SK-N-SH (cell line): ENCODE measurements around the gene TGM3. TPM values are rescaled to one million over a fixed set of nuclear protein-coding genes. Genes with fewer than 3 reads are reported as not detected.

ENCODE experiments used
- CTCF ChIA-PET: fragments of 300-600, 350-600 bp; formaldehyde crosslinking; extraction: SDS; loops from one replicate; lab custom pipeline; 2021; lab: Yijun Ruan, JAX
- POLR2A ChIA-PET: fragments of 350-600 bp; sonication (Branson Sonifier 250); formaldehyde crosslinking; extraction: SDS; loops from one replicate; lab custom pipeline; 2020; ENCODE audit warnings: antibody characterized with exemption, inconsistent platforms; lab: Yijun Ruan, JAX
- DNase-seq: peaks from one replicate; pipeline ENCODE4 v3.0.0; 2012
- H2AFZ ChIP-seq: fragments of 200-600 bp; sonication (generic); 2 replicates; pipeline ENCODE4 v1.8.1; 2016; ENCODE audit warnings: antibody characterized with exemption, mild to moderate bottlenecking, low read depth
- H3F3A ChIP-seq: fragments of 200-600 bp; sonication (generic); replicated peaks from 2 replicates; pipeline ENCODE3; 2016; ENCODE audit warnings: antibody characterized with exemption, mild to moderate bottlenecking; ENCODE audit not compliant: insufficient read depth
- H3K27ac ChIP-seq, 2 experiments: fragments of 200-500 bp in 1 of 2; fragments of 200-600 bp in 1 of 2; sonication (Bioruptor generic) in 1 of 2; sonication (generic), shearing (Covaris generic) in 1 of 2; 2 replicates each; pipeline versions ENCODE4 v1.5.1 to v1.6.1; 2014 to 2016; ENCODE audit warnings: low read depth in 2 of 2, inconsistent platforms in 1 of 2, low read length in 1 of 2, mild to moderate bottlenecking in 1 of 2, mixed read lengths in 1 of 2
- H3K27me3 ChIP-seq: fragments of 200-600 bp; sonication (generic), shearing (Covaris generic); 2 replicates; pipeline ENCODE4 v1.6.1; 2016; ENCODE audit warnings: mixed run types; ENCODE audit not compliant: insufficient read depth
- H3K36me3 ChIP-seq, 2 experiments: fragments of 200-500 bp in 1 of 2; fragments of 200-600 bp in 1 of 2; sonication (Bioruptor generic) in 1 of 2; sonication (generic) in 1 of 2; replicated peaks in 1 of 2; 2 replicates each; pipeline versions ENCODE3 to v1.5.1; 2014 to 2016; ENCODE audit warnings: low read length in 1 of 2, mild to moderate bottlenecking in 1 of 2; ENCODE audit not compliant: insufficient read depth in 2 of 2, control insufficient read depth in 1 of 2
- H3K4me1 ChIP-seq, 2 experiments: fragments of 200-500 bp in 1 of 2; fragments of 200-600 bp in 1 of 2; sonication (Bioruptor generic) in 1 of 2; sonication (generic), shearing (Covaris generic) in 1 of 2; 2 replicates each; pipeline versions ENCODE4 v1.5.1 to v1.6.1; 2014 to 2016; ENCODE audit warnings: low read depth in 1 of 2, low read length in 1 of 2, mixed run types in 1 of 2; ENCODE audit not compliant: insufficient read depth in 2 of 2, control insufficient read depth in 1 of 2
- H3K4me2 ChIP-seq: fragments of 200-600 bp; sonication (generic), shearing (Covaris generic); 2 replicates; pipeline ENCODE4 v1.6.1; 2017; ENCODE audit warnings: mixed run types
- H3K4me3 ChIP-seq, 2 experiments: fragments of 200-500 bp in 1 of 2; fragments of 200-600 bp in 1 of 2; sonication (Bioruptor generic) in 1 of 2; sonication (generic), shearing (Covaris generic) in 1 of 2; 2 replicates each; pipeline versions ENCODE4 v1.5.1 to v1.8.1; 2014 to 2016; ENCODE audit warnings: low read depth in 2 of 2, inconsistent platforms in 1 of 2, low read length in 1 of 2, mild to moderate bottlenecking in 1 of 2, mixed read lengths in 1 of 2, moderate library complexity in 1 of 2
- H3K79me2 ChIP-seq: fragments of 200-600 bp; sonication (generic); 2 replicates; pipeline ENCODE4 v1.8.1; 2017; ENCODE audit warnings: mild to moderate bottlenecking; ENCODE audit not compliant: insufficient read depth
- H3K9ac ChIP-seq: fragments of 200-600 bp; sonication (generic); 2 replicates; pipeline ENCODE4 v1.6.1; 2017; ENCODE audit warnings: mixed run types
- H3K9me2 ChIP-seq: fragments of 200-600 bp; sonication (generic); 2 replicates; pipeline ENCODE4 v1.6.1; 2017; ENCODE audit warnings: mixed run types
- H3K9me3 ChIP-seq: fragments of 200-600 bp; sonication (generic); 2 replicates; pipeline ENCODE4 v1.6.1; 2017; ENCODE audit warnings: mixed run types, mild to moderate bottlenecking, moderate library complexity
- H4K20me1 ChIP-seq: fragments of 200-600 bp; sonication (generic); 2 replicates; pipeline ENCODE4 v1.6.1; 2017; ENCODE audit warnings: mild to moderate bottlenecking, mixed run types; ENCODE audit not compliant: insufficient read depth
- ELF1 ChIP-seq: IDR thresholded peaks from 2 replicates; pipeline ENCODE4 v1.4.0; 2012
- EP300 ChIP-seq, 2 experiments: IDR thresholded peaks; 2 replicates each; pipeline versions ENCODE4 v1.4.0 to v1.6.1; 2012; ENCODE audit warnings: borderline replicate concordance in 1 of 2, low read depth in 1 of 2, low read length in 1 of 2
- FOXJ3 ChIP-seq: sonication (generic); formaldehyde crosslinking; IDR thresholded peaks from 2 replicates; pipeline ENCODE4 v1.5.1; 2020; ENCODE audit warnings: mild to moderate bottlenecking, missing genetic modification reagents
- FOXM1 ChIP-seq: IDR thresholded peaks from 2 replicates; pipeline ENCODE4 v1.4.0; 2012; ENCODE audit warnings: low read depth, mild to moderate bottlenecking
- GABPA ChIP-seq: IDR thresholded peaks from 2 replicates; pipeline ENCODE4 v1.4.0; 2012; ENCODE audit warnings: low read depth, mild to moderate bottlenecking
- JUND ChIP-seq: IDR thresholded peaks from 2 replicates; pipeline ENCODE4 v1.4.0; 2012
- MAX ChIP-seq: IDR thresholded peaks from 2 replicates; pipeline ENCODE4 v1.4.0; 2012; ENCODE audit warnings: low read depth
- NFIC ChIP-seq: IDR thresholded peaks from 2 replicates; pipeline ENCODE4 v1.4.0; 2012; ENCODE audit warnings: borderline replicate concordance
- NRF1 ChIP-seq: IDR thresholded peaks from 2 replicates; pipeline ENCODE4 v1.6.1; 2012; ENCODE audit warnings: low read depth, mild to moderate bottlenecking, low read length
- PBX3 ChIP-seq: IDR thresholded peaks from 2 replicates; pipeline ENCODE4; 2012
- RAD21 ChIP-seq: IDR thresholded peaks from 2 replicates; pipeline ENCODE4 v1.6.1; 2012; ENCODE audit warnings: mild to moderate bottlenecking, low read length
- REST ChIP-seq: IDR thresholded peaks from 2 replicates; pipeline ENCODE4 v1.6.1; 2012; ENCODE audit warnings: mild to moderate bottlenecking, low read depth, low read length, moderate library complexity
- RFX5 ChIP-seq: IDR thresholded peaks from 2 replicates; pipeline ENCODE4 v1.6.1; 2012; ENCODE audit warnings: mild to moderate bottlenecking, improper control_type of control experiment, low read length
- RXRA ChIP-seq: IDR thresholded peaks from 2 replicates; pipeline ENCODE4 v1.4.0; 2012; ENCODE audit warnings: low read depth, mild to moderate bottlenecking, borderline replicate concordance
- SMC3 ChIP-seq: IDR thresholded peaks from 2 replicates; pipeline ENCODE4 v1.6.1; 2012; ENCODE audit warnings: low read depth, low read length, improper control_type of control experiment
- TAF1 ChIP-seq: IDR thresholded peaks from 2 replicates; pipeline ENCODE4 v1.6.1; 2012; ENCODE audit warnings: low read depth, mild to moderate bottlenecking, low read length, moderate library complexity, borderline replicate concordance
- TCF12 ChIP-seq: IDR thresholded peaks from 2 replicates; pipeline ENCODE4 v1.4.0; 2012
- TEAD4 ChIP-seq: IDR thresholded peaks from 2 replicates; pipeline ENCODE4 v1.4.0; 2012; ENCODE audit warnings: mild to moderate bottlenecking, borderline replicate concordance; ENCODE audit not compliant: insufficient read depth
- USF2 ChIP-seq: fragments of 150-350 bp; IDR thresholded peaks from 2 replicates; pipeline ENCODE4 v1.6.1; 2017; ENCODE audit warnings: antibody characterized with exemption, low read length, low read depth, borderline replicate concordance
- WGBS: methylation state at CpG from one replicate; pipeline ENCODE4 v1.1.6; 2017; ENCODE audit warnings: low lambda C conversion rate; 5-methylcytosine and 5-hydroxymethylcytosine counted together
- polyA plus RNA-seq, 3 experiments: library from polyadenylated mRNA; depleted of rRNA; stranded (reverse); fragments of >200 nt; gene quantifications; 2 replicates each; pipeline ENCODE4 v1.2.3, GENCODE V29; 2012

The TGM3 gene
- polyA plus RNA-seq, 1 of the 3 experiments (the other 2 are of a cell fraction) = not detected

GRCh38 chr20:2342243-2342642 is 46.4 kb downstream of the TGM3 start:
- Histone ChIP-seq H2AFZ (no peak overlapping the region), H3K27me3 (no peaks in the 10 kb centered on the region; the same call in 1 of the 2 replicates), H4K20me1 (no peaks in the 10 kb centered on the region), H3K4me2 (no peak overlapping the region), H3K27ac (no peak overlapping the region), H3F3A (no peaks in the 10 kb centered on the region), H3K4me1 (no peaks in the 10 kb centered on the region), H3K79me2 (no peaks in the 10 kb centered on the region)
- DNase-seq = no peak
- ChIA-PET POLR2A (no interaction called here), CTCF (no interaction called here)
- no peak for TF ChIP-seq TEAD4
- TF ChIP-seq NRF1 = no peak
- TF ChIP-seq RFX5 = no peak
- no peak for TF ChIP-seq FOXJ3 (CRISPR knock-in tag)
- no peak for TF ChIP-seq SMC3
- TF ChIP-seq EP300 (IDR thresholded peaks at IDR 0.05; ENCODE audit: borderline replicate concordance in 1 of 2, low read depth in 1 of 2, low read length in 1 of 2) = no peak
- TF ChIP-seq PBX3 = no peak
- TF ChIP-seq USF2 = no peak
- TF ChIP-seq RAD21 = no peak
- no peak for TF ChIP-seq TCF12
- no peak for TF ChIP-seq FOXM1
- TF ChIP-seq JUND = no peak
- no peak for TF ChIP-seq GABPA
- TF ChIP-seq REST = no peak
- TF ChIP-seq TAF1 = no peak
- TF ChIP-seq MAX = no peak
- TF ChIP-seq RXRA = no peak
- no peak for TF ChIP-seq ELF1
- TF ChIP-seq NFIC = no peak
- TF ChIP-seq, all 33 proteins: peak for 0
- Histone ChIP-seq H3K4me3 (no peak overlapping the region), H3K9me3 (no peaks in the 10 kb centered on the region; the same call in 1 of the 2 replicates), H3K9me2 (no peaks in the 10 kb centered on the region), H3K36me3 (no peaks in the 10 kb centered on the region), H3K9ac (no peak overlapping the region)
- 38% methylated on average over 3 of the region's 3 CpGs for WGBS
